DOHH2 (cell line): ENCODE measurements around the gene SEM1.

ENCODE experiments used
- EZH2phosphoT487 ChIP-seq: fragments of 200-600 bp; sonication (generic); IDR thresholded peaks from 2 replicates; pipeline ENCODE4 v1.6.1; 2017; ENCODE audit warnings: borderline replicate concordance, mild to moderate bottlenecking, antibody characterized with exemption, low read length, moderate library complexity, mixed read lengths
- TF ChIP-seq, protein P1 (sequence below): fragments of 200-600 bp; sonication (generic); IDR thresholded peaks from one replicate; pipeline ENCODE4 v1.5.1; 2014; ENCODE audit warnings: antibody characterized with exemption, mild to moderate bottlenecking, low read depth, low read length; ENCODE audit not compliant: poor library complexity, severe bottlenecking

DNA sequence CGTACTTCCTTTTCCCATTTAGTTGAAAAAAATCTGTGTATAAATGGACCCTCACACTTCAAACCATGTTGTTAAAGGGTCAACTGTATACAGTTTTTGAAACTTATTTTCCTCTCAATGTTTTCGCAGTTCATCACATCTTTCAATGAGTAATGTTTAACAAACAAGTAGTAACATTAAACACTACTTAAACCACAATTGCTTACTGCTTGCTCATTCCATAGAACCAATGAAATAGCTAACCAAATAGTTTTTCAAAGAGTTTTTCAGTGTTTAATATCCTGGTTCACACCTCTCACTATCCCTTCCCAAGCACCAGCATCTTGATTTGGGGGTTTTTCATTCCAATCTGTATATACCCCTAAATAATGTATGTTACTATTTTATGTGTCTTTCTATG, 9.1 kb downstream of the SEM1 start:
- TF ChIP-seq, protein P1, sequence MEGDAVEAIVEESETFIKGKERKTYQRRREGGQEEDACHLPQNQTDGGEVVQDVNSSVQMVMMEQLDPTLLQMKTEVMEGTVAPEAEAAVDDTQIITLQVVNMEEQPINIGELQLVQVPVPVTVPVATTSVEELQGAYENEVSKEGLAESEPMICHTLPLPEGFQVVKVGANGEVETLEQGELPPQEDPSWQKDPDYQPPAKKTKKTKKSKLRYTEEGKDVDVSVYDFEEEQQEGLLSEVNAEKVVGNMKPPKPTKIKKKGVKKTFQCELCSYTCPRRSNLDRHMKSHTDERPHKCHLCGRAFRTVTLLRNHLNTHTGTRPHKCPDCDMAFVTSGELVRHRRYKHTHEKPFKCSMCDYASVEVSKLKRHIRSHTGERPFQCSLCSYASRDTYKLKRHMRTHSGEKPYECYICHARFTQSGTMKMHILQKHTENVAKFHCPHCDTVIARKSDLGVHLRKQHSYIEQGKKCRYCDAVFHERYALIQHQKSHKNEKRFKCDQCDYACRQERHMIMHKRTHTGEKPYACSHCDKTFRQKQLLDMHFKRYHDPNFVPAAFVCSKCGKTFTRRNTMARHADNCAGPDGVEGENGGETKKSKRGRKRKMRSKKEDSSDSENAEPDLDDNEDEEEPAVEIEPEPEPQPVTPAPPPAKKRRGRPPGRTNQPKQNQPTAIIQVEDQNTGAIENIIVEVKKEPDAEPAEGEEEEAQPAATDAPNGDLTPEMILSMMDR: no peak
- TF ChIP-seq EZH2phosphoT487: no peak
